IPS DF 19.7 (cell line): ENCODE results near the gene PLA2G2A.

Experiments
- DNase-seq: peaks from one replicate; pipeline ENCODE4 v3.0.0-alpha.2; 2013; ENCODE audit warnings: low read depth, low spot score

The PLA2G2A gene

DNA sequence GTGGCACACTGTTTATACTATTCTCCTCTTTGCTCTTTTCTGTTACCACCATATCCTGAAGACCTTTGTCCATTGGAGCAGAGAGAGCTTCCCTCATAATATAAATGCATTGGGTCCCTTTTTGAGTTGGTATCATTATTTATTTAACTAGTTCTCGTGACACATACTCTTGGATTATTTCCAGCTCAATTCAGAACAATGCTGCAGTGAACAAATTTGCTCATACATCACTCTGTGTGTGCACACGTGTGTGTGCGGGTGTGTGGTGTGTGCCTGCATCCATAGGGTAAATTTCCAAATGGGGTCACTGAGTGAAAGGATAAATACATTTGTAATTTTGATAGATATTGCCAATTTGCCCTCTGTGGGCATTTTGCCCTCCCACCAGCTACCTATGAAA lies 5.8 kb downstream of the PLA2G2A start:
- DNase-seq = no peak

- DNase-seq = no peak
Measured at GRCh38 chr1:19971664-19972063, 7.8 kb downstream of the PLA2G2A start.

DNA sequence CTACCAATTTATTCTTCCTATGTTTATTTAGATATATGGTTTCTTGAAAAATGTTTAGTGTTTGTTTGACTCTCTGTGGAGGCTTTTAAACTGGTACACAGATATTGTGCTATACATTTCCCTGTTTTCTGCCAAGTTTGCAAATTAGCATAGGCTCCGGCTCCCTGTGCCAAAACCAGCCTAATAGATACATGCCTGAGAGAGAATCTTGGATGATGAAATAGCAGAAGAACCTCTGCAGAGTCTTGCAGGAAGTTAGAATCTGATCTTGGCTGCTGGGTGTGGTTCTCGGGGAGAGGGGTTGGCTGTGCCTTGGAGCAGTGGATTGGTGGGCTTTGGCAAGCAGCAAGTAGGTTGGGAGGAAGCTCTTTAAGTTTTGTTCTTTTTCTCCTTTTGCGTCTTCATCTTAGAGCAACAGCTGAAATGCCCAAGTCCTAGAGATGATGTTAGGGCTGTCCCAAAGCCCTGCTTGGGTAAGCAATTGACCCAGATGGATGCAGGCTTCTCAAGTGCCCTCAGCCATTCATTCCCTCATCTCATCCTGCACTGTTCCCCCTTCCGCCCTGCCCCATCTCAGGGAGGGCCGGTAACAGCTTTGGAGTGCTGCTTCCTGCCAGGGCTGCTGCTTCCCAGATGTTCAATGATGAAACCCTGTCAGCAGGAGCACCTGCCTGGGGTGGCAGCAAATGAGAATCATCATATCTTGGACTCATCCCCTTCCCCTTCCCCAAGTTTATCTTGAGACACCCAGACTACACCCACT lies 9.3 kb downstream of the PLA2G2A start:
- DNase-seq = no peak

GRCh38 chr1:19967808-19968207 lies 11.6 kb downstream of the PLA2G2A start:
- DNase-seq = no peak

DNA sequence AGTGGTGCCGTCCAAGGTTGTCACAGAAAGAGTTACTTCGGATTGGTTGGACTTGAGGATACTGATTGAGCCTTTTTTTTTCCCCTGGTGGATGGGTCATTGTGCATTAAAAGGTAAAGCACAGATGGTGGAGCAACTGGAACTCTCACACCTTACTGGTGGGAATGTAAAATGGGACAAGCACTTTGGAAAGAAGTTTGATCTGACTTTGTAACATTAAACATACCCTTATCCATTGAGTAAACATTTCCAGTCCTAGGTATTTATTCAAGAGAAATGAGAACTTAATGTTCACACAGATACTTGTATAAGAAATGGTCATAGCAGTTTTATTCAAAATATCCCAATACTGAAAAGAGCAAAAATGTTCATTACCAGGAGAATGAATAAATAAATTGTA lies 14.9 kb downstream of the PLA2G2A start:
- DNase-seq = no peak

GRCh38 chr1:19963636-19964035 lies 15.8 kb downstream of the PLA2G2A start:
- no peak for DNase-seq

GRCh38 chr1:19960591-19960990 lies 18.8 kb downstream of the PLA2G2A start:
- no peak for DNase-seq

GRCh38 chr1:19957779-19958178 lies 21.6 kb downstream of the PLA2G2A start:
- no peak for DNase-seq

GRCh38 chr1:19955534-19956170 lies 23.8 kb downstream of the PLA2G2A start:
- no peak for DNase-seq

DNA sequence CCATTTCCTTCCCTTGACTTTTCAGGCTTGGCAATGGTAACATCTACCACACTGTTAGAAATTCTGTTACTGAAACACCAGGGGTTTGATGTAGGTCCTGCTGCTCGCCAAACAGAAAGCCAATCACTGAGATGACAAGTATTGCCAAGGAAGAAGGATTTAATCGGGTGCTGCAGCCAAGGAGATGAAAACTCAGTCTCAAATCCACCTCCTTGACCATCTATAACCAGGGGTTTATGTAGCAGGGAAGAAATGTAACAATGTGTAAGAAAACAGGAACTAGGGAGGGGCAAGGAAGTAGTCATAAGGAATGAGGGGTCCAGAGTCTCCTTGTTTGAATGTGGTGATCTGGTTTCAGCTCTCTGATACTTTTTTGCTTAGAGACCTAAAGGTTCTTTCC lies 25.4 kb downstream of the PLA2G2A start:
- no peak for DNase-seq

GRCh38 chr1:19949016-19949415 lies 30.4 kb downstream of the PLA2G2A start:
- no peak for DNase-seq

DNA sequence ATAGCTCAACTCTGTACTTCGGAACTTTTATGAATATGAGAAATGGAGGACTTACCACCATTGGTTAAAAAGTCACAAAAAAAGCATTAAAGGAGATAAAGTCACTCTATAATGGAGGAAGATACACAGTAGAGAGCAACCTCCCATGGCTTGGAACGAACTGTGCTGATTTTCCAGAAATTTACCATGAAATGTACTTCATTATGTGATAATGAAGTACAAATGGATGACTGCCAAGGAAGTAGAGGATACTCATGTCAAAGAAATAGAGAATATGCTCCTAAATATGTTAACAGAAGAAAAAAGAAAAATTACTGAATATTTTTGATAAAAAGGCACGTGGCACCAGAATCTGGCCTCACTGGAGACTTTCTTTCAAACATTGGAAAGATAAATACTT lies 32.4 kb downstream of the PLA2G2A start:
- DNase-seq = no peak

DNA sequence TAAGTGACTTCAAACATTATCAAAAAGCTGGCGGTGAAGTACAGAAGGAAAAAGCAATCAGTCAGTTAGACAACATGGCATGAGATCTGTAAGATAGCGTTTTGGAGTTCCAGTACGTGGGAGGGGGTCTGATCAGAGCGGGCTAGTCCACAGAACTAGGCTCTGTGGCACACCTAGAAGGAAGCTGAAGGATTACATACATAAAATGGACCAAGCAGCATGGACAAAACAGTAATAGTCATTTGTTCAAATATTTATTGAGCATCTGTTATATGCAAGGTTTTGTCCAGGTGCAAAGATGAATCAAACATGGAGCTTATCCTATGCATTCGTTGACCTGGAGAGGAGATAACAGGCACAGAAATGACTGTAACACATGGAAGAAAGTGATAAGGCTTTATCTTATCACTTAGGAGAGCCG lies 33.1 kb downstream of the PLA2G2A start:
- no peak for DNase-seq

DNA sequence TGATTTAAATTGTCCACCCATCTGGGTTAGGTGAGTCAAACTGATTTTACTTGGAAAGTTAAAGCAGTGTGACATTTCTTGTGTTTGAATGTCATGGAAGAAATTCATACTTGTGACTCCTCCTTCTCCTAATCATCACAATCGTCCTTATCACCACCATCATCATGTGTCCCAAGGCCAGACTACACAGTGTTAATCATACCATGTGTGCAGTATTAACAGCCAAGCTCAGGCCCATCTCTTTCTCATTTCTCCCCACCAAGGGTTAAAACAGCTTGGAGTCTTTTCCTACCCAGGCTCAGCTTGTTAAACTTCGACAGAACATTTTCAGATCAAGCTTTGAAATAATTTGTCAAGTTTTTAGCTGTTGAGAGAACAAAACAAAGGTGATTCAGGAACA lies 33.5 kb downstream of the PLA2G2A start:
- DNase-seq = no peak

- no peak for DNase-seq
Measured at GRCh38 chr1:19942657-19943056, 36.8 kb downstream of the PLA2G2A start.

- DNase-seq = no peak
Measured at GRCh38 chr1:19942088-19942487, 37.3 kb downstream of the PLA2G2A start.

GRCh38 chr1:19941206-19941568 lies 38.2 kb downstream of the PLA2G2A start:
- DNase-seq = no peak

GRCh38 chr1:19940486-19941205 lies 38.8 kb downstream of the PLA2G2A start:
- no peak for DNase-seq

- DNase-seq = no peak
Measured at GRCh38 chr1:19938472-19938871, 40.9 kb downstream of the PLA2G2A start.

DNA sequence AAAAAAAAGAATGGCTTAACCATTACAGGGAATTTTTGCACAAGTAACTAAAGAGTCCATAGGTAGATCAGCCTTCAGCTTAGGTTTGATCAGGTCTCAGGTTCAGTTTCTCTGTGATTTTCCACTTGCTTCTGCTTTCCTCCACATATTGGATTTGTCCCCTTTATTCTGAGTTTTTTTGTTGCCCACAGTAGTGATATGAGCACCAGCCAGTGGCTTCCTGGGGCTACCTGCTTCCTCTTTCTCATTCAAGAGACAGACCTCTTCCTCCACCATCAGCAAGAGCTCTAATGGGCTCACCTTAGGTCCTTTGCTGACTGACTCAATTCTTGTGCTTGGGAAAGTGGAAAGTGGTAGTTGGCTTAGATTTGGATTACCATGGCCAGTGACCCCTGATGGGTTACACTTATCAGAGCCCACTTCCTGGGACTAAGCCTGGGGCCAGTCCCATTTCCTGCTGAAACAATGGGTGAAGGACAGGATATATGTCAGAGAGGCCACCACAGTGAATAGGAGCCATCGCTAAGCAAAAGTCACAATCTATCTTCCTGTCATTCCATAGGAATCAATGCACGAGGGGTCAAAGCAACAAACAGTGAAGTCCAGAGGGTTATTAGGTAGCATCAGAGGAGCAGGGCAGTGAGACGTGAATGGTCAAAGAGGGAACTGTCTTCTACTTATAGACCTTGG lies 43.2 kb downstream of the PLA2G2A start:
- DNase-seq = no peak

DNA sequence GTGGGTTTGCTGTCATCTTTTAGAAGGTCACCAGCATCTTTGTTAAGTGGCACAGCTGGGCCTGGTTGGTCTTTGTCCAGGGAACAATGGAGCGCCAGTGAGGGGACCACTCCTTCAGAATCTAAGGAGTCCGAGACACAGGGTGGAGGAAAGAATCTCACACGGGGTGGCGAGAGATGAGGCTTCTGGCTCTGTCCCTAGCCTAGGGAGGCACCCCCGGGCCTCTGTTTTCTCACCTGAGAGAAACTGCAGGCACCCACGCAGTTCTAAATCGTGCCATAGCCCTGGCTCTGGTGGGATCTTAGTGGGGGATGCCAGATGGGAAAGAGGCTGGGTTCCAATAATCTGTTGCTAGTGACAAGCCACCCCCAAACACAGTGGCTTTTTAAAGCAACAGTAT lies 45.1 kb downstream of the PLA2G2A start:
- no peak for DNase-seq

GRCh38 chr1:19932866-19933265 lies 46.6 kb downstream of the PLA2G2A start:
- DNase-seq = no peak
